Choroid plexus epithelial cell (primary cell): Measurements from ENCODE around the gene KLC4.
"Not testable (repeated sequence)": the region's sequence is repeated elsewhere in the genome, so short reads cannot be mapped to it uniquely, and the experiment has no call there.

ENCODE experiments used
- DNase-seq: peaks from one replicate; pipeline ENCODE4 v3.0.0-alpha.2; 2010; ENCODE audit warnings: low read depth
- H3K4me3 ChIP-seq: 2 replicates; pipeline ENCODE4 v1.5.1; 2011; ENCODE audit warnings: low read depth, mild to moderate bottlenecking, control low read depth, low read length, moderate library complexity
- TF ChIP-seq, protein P1 (sequence below): conservative IDR thresholded peaks from 2 replicates; pipeline ENCODE4 v1.5.1; 2011; ENCODE audit warnings: low read depth, mild to moderate bottlenecking, control low read depth, inconsistent platforms, low read length, moderate library complexity

Gene KLC4

GRCh38 chr6:43103253-43103876 lies 43.9 kb downstream of the KLC4 start:
- DNase-seq = no peak
- TF ChIP-seq, protein P1, sequence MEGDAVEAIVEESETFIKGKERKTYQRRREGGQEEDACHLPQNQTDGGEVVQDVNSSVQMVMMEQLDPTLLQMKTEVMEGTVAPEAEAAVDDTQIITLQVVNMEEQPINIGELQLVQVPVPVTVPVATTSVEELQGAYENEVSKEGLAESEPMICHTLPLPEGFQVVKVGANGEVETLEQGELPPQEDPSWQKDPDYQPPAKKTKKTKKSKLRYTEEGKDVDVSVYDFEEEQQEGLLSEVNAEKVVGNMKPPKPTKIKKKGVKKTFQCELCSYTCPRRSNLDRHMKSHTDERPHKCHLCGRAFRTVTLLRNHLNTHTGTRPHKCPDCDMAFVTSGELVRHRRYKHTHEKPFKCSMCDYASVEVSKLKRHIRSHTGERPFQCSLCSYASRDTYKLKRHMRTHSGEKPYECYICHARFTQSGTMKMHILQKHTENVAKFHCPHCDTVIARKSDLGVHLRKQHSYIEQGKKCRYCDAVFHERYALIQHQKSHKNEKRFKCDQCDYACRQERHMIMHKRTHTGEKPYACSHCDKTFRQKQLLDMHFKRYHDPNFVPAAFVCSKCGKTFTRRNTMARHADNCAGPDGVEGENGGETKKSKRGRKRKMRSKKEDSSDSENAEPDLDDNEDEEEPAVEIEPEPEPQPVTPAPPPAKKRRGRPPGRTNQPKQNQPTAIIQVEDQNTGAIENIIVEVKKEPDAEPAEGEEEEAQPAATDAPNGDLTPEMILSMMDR = no peak

GRCh38 chr6:43105538-43106222 lies 46.2 kb downstream of the KLC4 start:
- TF ChIP-seq, protein P1 = no peak
- H3K4me3 ChIP-seq = no peak overlapping the region
- no peak for DNase-seq

More at GRCh38 chr6:43103253-43103876, 43.9 kb downstream of the KLC4 start:
- H3K4me3 ChIP-seq = no peak overlapping the region

DNA sequence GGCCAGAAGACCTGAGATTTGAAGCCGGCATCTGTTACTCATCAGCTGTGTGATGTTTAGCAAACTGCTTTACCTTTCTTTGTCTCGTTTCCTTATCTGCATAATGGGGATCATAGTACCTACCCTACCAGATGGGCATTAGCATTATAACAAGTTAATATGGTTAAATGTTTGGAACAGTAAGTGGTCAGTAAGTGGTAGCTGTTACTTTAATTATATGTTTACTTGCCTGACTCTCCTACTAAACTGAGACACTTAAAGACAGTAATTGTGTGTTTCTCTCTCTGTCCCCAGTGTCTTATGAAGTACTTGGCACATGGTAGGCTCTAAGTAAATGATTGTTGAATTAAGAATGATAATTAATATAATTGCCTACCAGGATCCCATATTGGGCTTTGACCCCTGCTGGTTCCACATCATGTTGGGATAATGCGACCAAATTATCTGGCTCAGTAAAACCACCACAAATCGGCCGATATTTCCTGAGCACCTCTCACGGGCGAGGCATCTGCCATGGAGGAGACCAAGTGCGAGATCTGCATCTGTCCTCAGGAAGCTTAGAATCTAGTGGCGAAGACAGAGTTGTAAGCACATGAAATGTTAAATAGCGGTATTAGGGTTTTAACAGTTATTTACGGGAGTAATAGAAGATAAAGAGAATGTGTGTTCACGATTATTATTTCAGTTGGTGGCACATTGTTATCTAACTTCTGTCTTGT lies 48.1 kb downstream of the KLC4 start:
- DNase-seq = no peak
- no peak overlapping the region for H3K4me3 ChIP-seq
- TF ChIP-seq, protein P1 = no peak

GRCh38 chr6:43113431-43114260 lies 54.2 kb downstream of the KLC4 start:
- TF ChIP-seq, protein P1 = no peak
- no peak for DNase-seq
- H3K4me3 ChIP-seq = no peak overlapping the region

- TF ChIP-seq, protein P1 = no peak
- DNase-seq = no peak
- H3K4me3 ChIP-seq = no peak overlapping the region
Measured at GRCh38 chr6:43115365-43115764, 55.9 kb downstream of the KLC4 start.

- H3K4me3 ChIP-seq = not testable (repeated sequence)
Measured at GRCh38 chr6:43117466-43117865, 58.0 kb downstream of the KLC4 start.

GRCh38 chr6:43119482-43119881 lies 60.1 kb downstream of the KLC4 start:
- no peak overlapping the region for H3K4me3 ChIP-seq
- TF ChIP-seq, protein P1 = no peak
- DNase-seq = no peak

More at GRCh38 chr6:43117466-43117865, 58.0 kb downstream of the KLC4 start:
- DNase-seq = not testable (repeated sequence)
